DND-41 (cell line): ENCODE results near the gene C17orf78.

Source experiments
- ATAC-seq: fragments of 200-7000 bp; cut with Tn5 transposase; 3 replicates; pipeline ENCODE4 v1.9.1; 2021; ENCODE audit warnings: low read depth; ENCODE audit not compliant: insufficient read depth
- DNase-seq: peaks from one replicate; pipeline ENCODE4 v3.0.0-alpha.2; 2020
- H2AFZ ChIP-seq: 2 replicates; pipeline ENCODE4 v1.6.0; 2012; ENCODE audit warnings: low read depth, low read length
- H3K27ac ChIP-seq: 2 replicates; pipeline ENCODE4 v1.5.1; 2012; ENCODE audit warnings: low read length, inconsistent platforms
- H3K27me3 ChIP-seq: fragments of 200-600 bp; sonication (generic); 2 replicates; pipeline ENCODE4 v1.6.0; 2012; ENCODE audit warnings: low read length, mild to moderate bottlenecking, inconsistent platforms; ENCODE audit not compliant: insufficient read depth, poor library complexity
- H3K36me3 ChIP-seq: 2 replicates; pipeline ENCODE4 v1.5.1; 2012; ENCODE audit warnings: low read length, inconsistent platforms; ENCODE audit not compliant: insufficient read depth
- H3K4me1 ChIP-seq: 2 replicates; pipeline ENCODE4 v1.5.1; 2012; ENCODE audit warnings: mild to moderate bottlenecking, low read length; ENCODE audit not compliant: insufficient read depth
- H3K4me2 ChIP-seq: 2 replicates; pipeline ENCODE4 v1.6.0; 2012; ENCODE audit warnings: mild to moderate bottlenecking, moderate library complexity, low read length, inconsistent platforms; ENCODE audit not compliant: insufficient read depth
- H3K4me3 ChIP-seq, 2 experiments: fragments of 200-600 bp in 1 of 2; shearing (Covaris generic) in 1 of 2; 2 replicates each; pipeline ENCODE4 v1.5.1; 2012 to 2016; ENCODE audit warnings: inconsistent platforms in 2 of 2, low read length in 2 of 2, mild to moderate bottlenecking in 2 of 2, low read depth in 1 of 2, moderate library complexity in 1 of 2
- H3K79me2 ChIP-seq: 2 replicates; pipeline ENCODE4 v1.6.0; 2012; ENCODE audit warnings: low read length, inconsistent platforms; ENCODE audit not compliant: insufficient read depth
- H3K9ac ChIP-seq: 2 replicates; pipeline ENCODE4 v1.6.0; 2012; ENCODE audit warnings: low read depth, mild to moderate bottlenecking, inconsistent platforms, low read length, moderate library complexity
- H3K9me3 ChIP-seq: 2 replicates; pipeline ENCODE4 v1.5.1; 2012; ENCODE audit warnings: low read length, moderate library complexity, mild to moderate bottlenecking, inconsistent platforms; ENCODE audit not compliant: insufficient read depth, severe bottlenecking
- H4K20me1 ChIP-seq: 2 replicates; pipeline ENCODE4 v1.6.0; 2012; ENCODE audit warnings: low read length; ENCODE audit not compliant: insufficient read depth
- CTCF ChIP-seq: IDR thresholded peaks from 2 replicates; pipeline ENCODE4 v1.5.1; 2012; ENCODE audit warnings: borderline replicate concordance, low read length, moderate library complexity, mild to moderate bottlenecking; ENCODE audit not compliant: poor library complexity, severe bottlenecking; ENCODE audit errors: extremely low read depth
- EZH2 ChIP-seq: IDR thresholded peaks from 3 replicates; pipeline ENCODE4 v1.6.1; 2012; ENCODE audit warnings: borderline replicate concordance, low read depth, mild to moderate bottlenecking, moderate library complexity, low read length, inconsistent platforms; ENCODE audit not compliant: severe bottlenecking

Gene C17orf78

GRCh38 chr17:37386462-37386861, 10.7 kb downstream of the C17orf78 start:
- no peak overlapping the region for H3K27ac ChIP-seq
- no peak overlapping the region for H3K4me2 ChIP-seq
- no peaks in the 10 kb centered on the region for H4K20me1 ChIP-seq
- no peak overlapping the region for H2AFZ ChIP-seq
- no peaks in the 10 kb centered on the region for H3K27me3 ChIP-seq
- no peak overlapping the region for H3K4me3 ChIP-seq
- no peak overlapping the region for H3K9ac ChIP-seq
- H3K36me3 ChIP-seq: no peaks in the 10 kb centered on the region
- ATAC-seq (no peak), DNase-seq (no peak)
- H3K4me1 ChIP-seq: no peaks in the 10 kb centered on the region
- TF ChIP-seq CTCF (no peak), EZH2 (no peak)
- no peaks in the 10 kb centered on the region for H3K9me3 ChIP-seq
- no peaks in the 10 kb centered on the region for H3K79me2 ChIP-seq

GRCh38 chr17:37388266-37388665, 12.5 kb downstream of the C17orf78 start:
- DNase-seq (no peak), ATAC-seq (no peak)
- no peak overlapping the region for H3K4me2 ChIP-seq
- H2AFZ ChIP-seq: no peak overlapping the region
- no peak overlapping the region for H3K4me3 ChIP-seq
- no peaks in the 10 kb centered on the region for H3K27me3 ChIP-seq
- H3K79me2 ChIP-seq: no peaks in the 10 kb centered on the region
- H3K36me3 ChIP-seq: no peaks in the 10 kb centered on the region
- no peaks in the 10 kb centered on the region for H4K20me1 ChIP-seq
- no peak overlapping the region for H3K27ac ChIP-seq
- H3K9me3 ChIP-seq: no peaks in the 10 kb centered on the region
- no peak overlapping the region for H3K9ac ChIP-seq
- TF ChIP-seq CTCF (no peak), EZH2 (no peak)
- no peaks in the 10 kb centered on the region for H3K4me1 ChIP-seq

- no peak overlapping the region for H2AFZ ChIP-seq
- H3K9me3 ChIP-seq: no peaks in the 10 kb centered on the region
- TF ChIP-seq CTCF (no peak), EZH2 (no peak)
- no peaks in the 10 kb centered on the region for H3K79me2 ChIP-seq
- DNase-seq (no peak), ATAC-seq (no peak)
- no peaks in the 10 kb centered on the region for H3K4me1 ChIP-seq
- H3K9ac ChIP-seq: no peak overlapping the region
- no peak overlapping the region for H3K4me3 ChIP-seq
- H3K36me3 ChIP-seq: no peaks in the 10 kb centered on the region
- no peaks in the 10 kb centered on the region for H4K20me1 ChIP-seq
- H3K27ac ChIP-seq: no peak overlapping the region
- H3K27me3 ChIP-seq: no peaks in the 10 kb centered on the region
- H3K4me2 ChIP-seq: no peak overlapping the region
Observed at GRCh38 chr17:37389160-37389559, 13.4 kb downstream of the C17orf78 start.

- no peaks in the 10 kb centered on the region for H4K20me1 ChIP-seq
- ATAC-seq (no peak), DNase-seq (no peak)
- no peak overlapping the region for H3K9ac ChIP-seq
- no peak overlapping the region for H3K4me3 ChIP-seq
- H3K4me1 ChIP-seq: no peaks in the 10 kb centered on the region
- H3K79me2 ChIP-seq: no peaks in the 10 kb centered on the region
- H2AFZ ChIP-seq: no peak overlapping the region
- no peaks in the 10 kb centered on the region for H3K9me3 ChIP-seq
- no peaks in the 10 kb centered on the region for H3K27me3 ChIP-seq
- H3K4me2 ChIP-seq: no peak overlapping the region
- no peaks in the 10 kb centered on the region for H3K36me3 ChIP-seq
- TF ChIP-seq CTCF (no peak), EZH2 (no peak)
- H3K27ac ChIP-seq: no peak overlapping the region
Observed at GRCh38 chr17:37391146-37391545, 15.4 kb downstream of the C17orf78 start.
